Aorta (tissue), 5 donors: ENCODE data around the gene SETX. TPM values are rescaled to one million over a fixed set of nuclear protein-coding genes. Genes with fewer than 3 reads are reported as not detected.

Experiments
- ATAC-seq: fragments of 200-7000 bp; cut with Tn5 transposase; one replicate; pipeline ENCODE4 v1.9.1; 2022; ENCODE audit warnings: moderate library complexity; ENCODE audit not compliant: low FRiP score
- DNase-seq, 2 donors: peaks; one replicate each; pipeline ENCODE4 v3.0.0-alpha.2; 2020
- H3K27ac ChIP-seq, 2 donors: one replicate each; pipeline ENCODE4 v1.5.1; 2013; ENCODE audit warnings: low read length in 2 of 2, mild to moderate bottlenecking in 2 of 2, moderate library complexity in 2 of 2, control low read depth in 1 of 2, inconsistent platforms in 1 of 2, low read depth in 1 of 2
- H3K27me3 ChIP-seq, 2 donors: one replicate each; pipeline ENCODE4 v1.6.1; 2013; ENCODE audit warnings: control low read depth in 1 of 2, low read length in 1 of 2, mild to moderate bottlenecking in 1 of 2, moderate library complexity in 1 of 2; ENCODE audit not compliant: insufficient read depth in 2 of 2, control insufficient read depth in 1 of 2
- H3K36me3 ChIP-seq, 2 donors: one replicate each; pipeline ENCODE4 v1.6.1; 2013; ENCODE audit warnings: control low read depth in 1 of 2, low read length in 1 of 2, mild to moderate bottlenecking in 1 of 2; ENCODE audit not compliant: insufficient read depth in 2 of 2, control insufficient read depth in 1 of 2
- H3K4me1 ChIP-seq, 2 donors: one replicate each; pipeline ENCODE4 v1.6.1; 2013; ENCODE audit warnings: low read length in 2 of 2, control low read depth in 1 of 2, mild to moderate bottlenecking in 1 of 2, moderate library complexity in 1 of 2; ENCODE audit not compliant: insufficient read depth in 2 of 2, control insufficient read depth in 1 of 2
- H3K4me3 ChIP-seq, 2 donors: one replicate each; pipeline ENCODE4 v1.5.1; 2013; ENCODE audit warnings: low read length in 2 of 2, control low read depth in 1 of 2, mild to moderate bottlenecking in 1 of 2
- H3K9me3 ChIP-seq: one replicate; pipeline ENCODE4 v1.6.1; 2013; ENCODE audit warnings: mild to moderate bottlenecking, low read length; ENCODE audit not compliant: control insufficient read depth
- WGBS, 2 donors: extraction: QIAGEN DNeasy Blood & Tissue Kit; methylation state at CpG; one replicate each; pipeline ENCODE4 v1.1.7; 2013; 5-methylcytosine and 5-hydroxymethylcytosine counted together
- intact Hi-C, 2 donors: fragments of 100-400 bp; cut with DNase I; formaldehyde crosslinking; loops; one replicate each; pipeline versions ENCODE4 v1.14.2 to v1.15.0; 2022
- polyA plus RNA-seq, 2 donors: library from polyadenylated mRNA; stranded (reverse); fragments of 200-250 nt; gene quantifications; one replicate each; pipeline ENCODE4 v1.2.3, GENCODE V29; 2013
- total RNA-seq, 2 donors: library from RNA; stranded (reverse); fragmentation: NEBNext Ultra II Directional; extraction: Animal tissue kit (Norgen Biotek cat#: 25700); gene quantifications; one replicate each; pipeline ENCODE4 v1.2.1, GENCODE V29; 2021
- donor health status: healthy with polysubstance abuse.
- donor health status: Bipolar disorder and iron deficiency.
- donor health status: DM: no; HTN: no; CAD: no.
- donor health status: DM: no; HTN: no; CAD: no.
- donor health status: DM: yes; HTN: yes; CAD: no.

The SETX gene
- total and polyA plus RNA-seq, 4 donors: 9.5 to 67.9 (median 35.8) TPM

DNA sequence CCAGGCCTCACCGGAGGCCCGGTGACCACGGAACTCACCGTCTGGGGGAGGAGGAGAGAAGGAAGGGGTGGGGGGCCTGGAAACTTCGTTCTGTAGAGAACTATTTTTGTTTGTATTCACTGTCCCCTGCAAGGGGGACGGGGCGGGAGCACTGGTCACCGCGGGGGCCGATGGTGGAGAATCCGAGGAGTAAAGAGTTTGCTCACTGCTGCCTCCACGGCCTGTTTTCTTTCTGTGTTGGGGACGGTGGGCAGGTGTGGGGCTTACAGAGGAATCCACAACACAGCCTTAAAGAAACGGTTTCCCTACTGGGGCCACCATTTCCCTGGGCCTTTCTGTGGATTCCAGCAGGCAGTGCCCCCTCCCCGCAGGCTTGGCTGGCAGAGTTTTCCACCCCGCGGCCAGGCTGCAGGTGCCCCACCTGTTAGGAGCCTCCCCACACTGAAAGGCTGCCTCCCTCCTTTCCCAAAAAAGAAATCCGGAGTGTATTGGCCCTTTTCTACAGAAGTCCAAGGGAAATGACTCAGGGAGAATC is 112.1 kb downstream of the SETX start:
- Histone ChIP-seq H3K27me3 (no peaks in the 10 kb centered on the region), H3K36me3 (no peaks in the 10 kb centered on the region), H3K9me3 (no peaks in the 10 kb centered on the region), H3K27ac (no peak overlapping the region), H3K4me1 (no peaks in the 10 kb centered on the region), H3K4me3 (peak overlapping the region; percentile 52 to 62)
- 36% methylated on average over 18 of the region's 18 CpGs for WGBS, 2 donors
- DNase-seq (peak in 1 of 2 donors; percentile 79), ATAC-seq (no peak)
- intact Hi-C loops: loop anchor here in 1 of 2 donors (10.0 kb wide), 1 partner anchor 168 kb away; the partner anchor contains the start of gene MED27

DNA sequence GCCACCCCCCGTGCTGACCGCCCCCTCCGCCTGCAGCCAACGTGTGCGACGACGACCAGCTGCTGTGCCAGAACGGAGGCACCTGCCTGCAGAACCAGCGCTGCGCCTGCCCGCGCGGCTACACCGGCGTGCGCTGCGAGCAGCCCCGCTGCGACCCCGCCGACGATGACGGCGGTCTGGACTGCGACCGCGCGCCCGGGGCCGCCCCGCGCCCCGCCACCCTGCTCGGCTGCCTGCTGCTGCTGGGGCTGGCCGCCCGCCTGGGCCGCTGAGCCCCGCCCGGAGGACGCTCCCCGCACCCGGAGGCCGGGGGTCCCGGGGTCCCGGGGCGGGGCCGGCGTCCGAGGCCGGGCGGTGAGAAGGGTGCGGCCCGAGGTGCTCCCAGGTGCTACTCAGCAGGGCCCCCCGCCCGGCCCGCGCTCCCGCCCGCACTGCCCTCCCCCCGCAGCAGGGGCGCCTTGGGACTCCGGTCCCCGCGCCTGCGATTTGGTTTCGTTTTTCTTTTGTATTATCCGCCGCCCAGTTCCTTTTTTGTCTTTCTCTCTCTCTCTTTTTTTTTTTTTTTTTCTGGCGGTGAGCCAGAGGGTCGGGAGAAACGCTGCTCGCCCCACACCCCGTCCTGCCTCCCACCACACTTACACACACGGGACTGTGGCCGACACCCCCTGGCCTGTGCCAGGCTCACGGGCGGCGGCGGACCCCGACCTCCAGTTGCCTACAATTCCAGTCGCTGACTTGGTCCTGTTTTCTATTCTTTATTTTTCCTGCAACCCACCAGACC is 112.8 kb downstream of the SETX start:
- WGBS, 2 donors: 2% methylated on average over 65 to 81 of the region's 81 CpGs
- DNase-seq (peak; percentile 77 to 81), ATAC-seq (no peak)
- Histone ChIP-seq H3K36me3 (no peaks in the 10 kb centered on the region), H3K27me3 (no peaks in the 10 kb centered on the region), H3K4me3 (peak overlapping the region; percentile 52 to 62), H3K9me3 (no peaks in the 10 kb centered on the region), H3K27ac (no peak overlapping the region), H3K4me1 (no peaks in the 10 kb centered on the region)
- intact Hi-C loops: loop anchor here in 1 of 2 donors (10.0 kb wide), 1 partner anchor 167 kb away; the partner anchor contains the start of gene MED27

DNA sequence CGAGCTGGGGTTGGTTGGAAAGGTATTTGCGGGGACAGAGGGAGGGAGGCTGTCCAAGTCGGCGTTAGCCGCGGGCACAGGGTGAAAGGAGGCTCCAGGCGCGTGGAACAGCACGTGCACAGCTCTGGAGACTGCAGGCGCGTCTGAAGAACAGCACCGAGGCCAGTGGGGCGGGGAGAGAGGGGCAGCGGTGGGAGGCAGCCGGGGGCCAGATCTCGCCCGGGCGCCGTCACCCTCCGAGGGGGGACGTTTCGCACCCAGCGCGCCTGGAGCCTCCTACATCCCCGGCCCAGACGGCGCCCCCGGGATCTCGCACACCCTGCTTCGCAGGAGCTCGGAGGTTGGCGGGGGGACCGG is 113.3 kb downstream of the SETX start:
- Histone ChIP-seq H3K27me3 (no peaks in the 10 kb centered on the region), H3K4me3 (peak overlapping the region; percentile 52 to 62), H3K9me3 (no peaks in the 10 kb centered on the region), H3K4me1 (no peaks in the 10 kb centered on the region), H3K36me3 (no peaks in the 10 kb centered on the region), H3K27ac (no peak overlapping the region)
- WGBS, 2 donors: 1% methylated on average over 22 to 33 of the region's 33 CpGs
- no peak for DNase-seq
- intact Hi-C loops: loop anchor here in 1 of 2 donors (10.0 kb wide), 1 partner anchor 167 kb away; the partner anchor contains the start of gene MED27
- ATAC-seq: no peak

DNA sequence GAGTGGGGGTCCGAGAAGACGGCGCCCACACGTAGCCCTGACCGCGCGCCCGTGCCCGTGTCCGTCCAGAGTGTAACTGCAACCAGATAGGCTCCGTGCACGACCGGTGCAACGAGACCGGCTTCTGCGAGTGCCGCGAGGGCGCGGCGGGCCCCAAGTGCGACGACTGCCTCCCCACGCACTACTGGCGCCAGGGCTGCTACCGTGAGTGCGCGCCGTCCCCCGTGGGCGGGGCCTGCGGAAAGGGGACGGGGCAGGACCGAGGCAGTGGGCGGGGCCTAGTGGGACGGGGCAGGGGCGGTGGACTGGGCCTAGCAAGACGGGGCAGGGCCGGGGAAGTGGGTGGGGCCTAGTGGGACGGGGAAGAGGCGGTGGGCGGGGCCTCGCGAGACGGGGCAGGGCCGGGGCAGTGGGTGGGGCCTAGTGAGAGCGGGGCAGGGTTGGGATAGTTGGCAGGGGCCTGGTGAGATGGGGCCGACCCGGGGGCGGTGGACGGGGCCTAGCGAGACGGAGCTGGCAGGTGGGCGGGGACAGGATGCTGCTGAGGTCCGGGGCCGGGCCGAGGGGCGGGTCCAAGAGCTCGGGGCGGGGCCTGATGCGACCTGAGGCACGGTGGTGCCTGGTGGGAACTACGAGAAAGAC is 113.8 kb downstream of the SETX start:
- ATAC-seq (peak; percentile 94), DNase-seq (peak; percentile 99)
- H3K27ac ChIP-seq: no peak overlapping the region
- WGBS, 2 donors: 4 to 6% methylated on average over 54 to 63 of the region's 63 CpGs
- intact Hi-C loops: loop anchor here in 1 of 2 donors (10.0 kb wide), 1 partner anchor 166 kb away; the partner anchor contains the start of gene MED27
- peak overlapping the region; percentile 52 to 62 for H3K4me3 ChIP-seq
- no peaks in the 10 kb centered on the region for H3K4me1 ChIP-seq
- no peaks in the 10 kb centered on the region for H3K36me3 ChIP-seq
- no peaks in the 10 kb centered on the region for H3K9me3 ChIP-seq
- H3K27me3 ChIP-seq: no peaks in the 10 kb centered on the region

DNA sequence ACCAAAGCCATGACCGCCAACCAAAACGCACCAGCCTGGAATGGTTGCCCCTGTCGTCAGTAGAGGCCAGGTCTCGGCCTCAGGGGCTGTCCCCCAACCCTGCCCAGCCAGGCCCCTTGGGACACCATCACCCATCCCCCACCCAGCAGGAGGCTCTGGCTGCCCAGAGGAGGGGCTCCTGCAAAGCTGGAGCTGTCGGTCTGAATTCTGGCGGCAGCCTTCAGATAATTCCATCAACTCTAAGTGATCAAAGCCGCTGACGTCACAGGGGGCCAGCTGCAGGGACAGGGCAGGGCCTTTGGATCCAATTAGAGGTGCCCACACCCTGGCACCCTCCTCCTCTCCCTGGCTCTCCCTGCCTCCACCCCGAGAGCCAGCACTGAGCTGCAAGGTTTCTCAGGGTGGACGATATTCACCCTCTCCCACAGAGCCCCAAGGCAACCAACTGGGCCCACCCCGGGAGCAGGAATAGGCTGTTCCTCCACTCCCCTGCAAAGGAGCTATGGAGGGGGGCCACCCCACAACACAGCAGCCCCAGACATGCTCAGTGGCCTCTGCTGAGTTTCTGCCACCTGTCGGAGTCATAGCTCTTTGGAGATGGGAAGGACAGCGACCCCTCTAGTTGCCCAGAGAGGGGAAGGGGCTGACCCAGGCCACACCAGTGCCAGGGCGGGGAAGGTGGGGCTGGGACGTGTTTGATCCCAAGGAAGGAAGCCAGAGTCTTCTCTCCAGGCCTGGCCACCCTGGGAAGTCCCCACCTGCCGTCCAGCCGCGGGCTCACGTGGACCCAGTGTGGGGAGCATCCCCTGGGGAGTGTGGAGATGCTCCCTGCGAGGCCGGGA is 114.6 kb downstream of the SETX start:
- intact Hi-C loops: loop anchor here (5.0 to 10.0 kb wide), 4 partner anchors 68 to 478 kb away; partner anchors contain the start of genes MED27 (in 2 of the 2) and NTNG2 (in 1 of the 2)
- no peaks in the 10 kb centered on the region for H3K27me3 ChIP-seq
- no peak overlapping the region for H3K27ac ChIP-seq
- DNase-seq (peak in 1 of 2 donors; percentile 72), ATAC-seq (no peak)
- H3K36me3 ChIP-seq: no peaks in the 10 kb centered on the region
- H3K9me3 ChIP-seq: no peaks in the 10 kb centered on the region
- WGBS, 2 donors: 42 to 44% methylated on average over 21 of the region's 21 CpGs
- no peak overlapping the region for H3K4me3 ChIP-seq
- no peaks in the 10 kb centered on the region for H3K4me1 ChIP-seq

DNA sequence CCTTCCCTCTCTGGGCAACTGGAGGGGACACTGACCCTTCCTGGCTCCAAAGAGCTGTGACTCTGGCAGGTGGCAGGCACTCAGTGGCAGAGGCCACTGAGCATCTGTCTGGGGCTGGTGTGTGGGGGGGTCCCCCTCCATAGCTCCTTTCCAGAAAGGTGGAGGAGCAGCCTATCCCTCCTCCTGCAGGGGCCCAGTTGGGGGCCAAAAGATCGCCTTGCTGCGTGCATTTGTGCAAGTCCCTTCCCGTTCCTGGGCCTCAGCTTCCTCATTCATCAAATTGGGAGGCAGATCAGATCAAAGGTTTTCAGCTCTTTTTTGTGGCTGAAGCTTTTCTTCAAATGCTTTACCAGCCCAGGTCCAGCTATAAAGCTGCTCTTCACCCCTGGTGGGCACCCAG is 115.3 kb downstream of the SETX start:
- WGBS, 2 donors: 63 to 71% methylated on average over 3 of the region's 3 CpGs
- no peak for ATAC-seq

DNA sequence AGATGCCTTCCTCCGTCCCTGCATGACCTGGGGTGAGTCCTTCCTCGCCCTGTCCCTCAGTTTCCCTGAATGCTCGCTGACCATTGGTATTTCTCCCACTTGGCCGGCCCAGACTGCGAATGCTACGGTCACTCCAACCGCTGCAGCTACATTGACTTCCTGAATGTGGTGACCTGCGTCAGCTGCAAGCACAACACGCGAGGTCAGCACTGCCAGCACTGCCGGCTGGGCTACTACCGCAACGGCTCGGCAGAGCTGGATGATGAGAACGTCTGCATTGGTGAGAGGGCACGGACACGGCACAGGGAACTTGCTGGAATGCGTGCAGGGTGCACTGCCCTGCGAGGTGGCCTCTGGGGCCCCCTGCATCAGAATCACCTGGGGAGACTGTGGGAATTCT is 115.8 kb downstream of the SETX start:
- intact Hi-C loops: loop anchor here (5.0 to 10.0 kb wide), 4 partner anchors 67 to 477 kb away; partner anchors contain the start of genes MED27 (in 1 of the 2) and NTNG2 (in 1 of the 2)
- WGBS, 2 donors: 66 to 69% methylated on average over 19 of the region's 19 CpGs
- H3K27ac ChIP-seq: no peak overlapping the region

More for the DNA sequence above, 115.3 kb downstream of the SETX start:
- H3K27me3 ChIP-seq: no peaks in the 10 kb centered on the region
- H3K9me3 ChIP-seq: no peaks in the 10 kb centered on the region
- H3K27ac ChIP-seq: no peak overlapping the region
- H3K4me1 ChIP-seq: no peaks in the 10 kb centered on the region
- intact Hi-C loops: loop anchor here (5.0 to 10.0 kb wide), 4 partner anchors 67 to 477 kb away; partner anchors contain the start of genes MED27 (in 1 of the 2) and NTNG2 (in 1 of the 2)
- DNase-seq: peak in 1 of 2 donors; percentile 54
- H3K4me3 ChIP-seq: no peak overlapping the region
- no peaks in the 10 kb centered on the region for H3K36me3 ChIP-seq

More for the DNA sequence above, 115.8 kb downstream of the SETX start:
- ATAC-seq (no peak), DNase-seq (peak in 1 of 2 donors; percentile 67)
- no peaks in the 10 kb centered on the region for H3K4me1 ChIP-seq
- no peaks in the 10 kb centered on the region for H3K9me3 ChIP-seq
- H3K4me3 ChIP-seq: no peak overlapping the region
- no peaks in the 10 kb centered on the region for H3K36me3 ChIP-seq
- H3K27me3 ChIP-seq: no peaks in the 10 kb centered on the region
